Measurements from ENCODE around the gene DAZL. TPM values are rescaled to one million over a fixed set of nuclear protein-coding genes. Genes with fewer than 3 reads are reported as not detected.

The DAZL gene
- total and polyA plus RNA-seq, 10 of the 15 experiments (the other 5 are each of a cell fraction or from before 2014, with no cell fraction given), result 0.04 to 0.48 (median 0.13) TPM; not detected in 1

Other genes starting within 250 kb of the DAZL start
- gene RFTN1, start 91.7 kb downstream of the DAZL start, total RNA-seq (2014; rRNA removed), result 154 and 163 TPM in 2 replicates
- 145 TPM in 2 replicates for gene RFTN1, start 91.7 kb downstream of the DAZL start, total RNA-seq (2014; rRNA removed; fragmentation: Illumina TruSeq; extraction: Trizol)
- 166 and 176 TPM in 2 replicates for gene RFTN1, start 91.7 kb downstream of the DAZL start, total RNA-seq (2021)
- gene RFTN1, start 91.7 kb downstream of the DAZL start, polyA plus RNA-seq (2011; rRNA removed), result 171 and 213 TPM in 2 replicates
- gene RFTN1, start 91.7 kb downstream of the DAZL start, polyA plus RNA-seq (2014; fragmentation: Illumina TruSeq; extraction: Trizol), result 146 and 170 TPM in 2 replicates
- gene RFTN1, start 91.7 kb downstream of the DAZL start, polyA plus RNA-seq (2014; fragmentation: Nextera tagmentation; extraction: Ambion mirVana), result 10 to 100 TPM; 20.6 to 38.9 TPM
- 143 and 149 TPM in 2 replicates for gene RFTN1, start 91.7 kb downstream of the DAZL start, polyA plus RNA-seq (2014; rRNA removed)
- gene RFTN1, start 91.7 kb downstream of the DAZL start, polyA plus RNA-seq (2016; fragmentation: Nextera tagmentation; extraction: Ambion mirVana), result 10 to 100 TPM; 46.3 to 61.9 TPM